ENCODE data around the gene CBX3.

CBX3 gene

GRCh38 chr7:26213807-26214515 is 12.4 kb downstream of the CBX3 start:
- TF ChIP-seq ZFP3 (CRISPR knock-in tag; IDR thresholded peaks at IDR 0.05) (no peak), OSR1 (CRISPR knock-in tag; IDR thresholded peaks at IDR 0.05) (no peak), ZNF8 (CRISPR knock-in tag; IDR thresholded peaks at IDR 0.05) (no peak), ZNF565 (CRISPR knock-in tag; conservative IDR thresholded peaks at IDR 0.05; ENCODE audit: low read depth) (no peak), ARNTL (CRISPR knock-in tag; IDR thresholded peaks at IDR 0.05; ENCODE audit: borderline replicate concordance, low read depth) (no peak), POU6F1 (CRISPR knock-in tag; IDR thresholded peaks at IDR 0.05; ENCODE audit: borderline replicate concordance, low read depth) (no peak), SNAI2 (CRISPR knock-in tag; IDR thresholded peaks at IDR 0.05) (no peak), TCF4 (CRISPR knock-in tag; IDR thresholded peaks at IDR 0.05; ENCODE audit: borderline replicate concordance) (no peak), ZC3H10 (CRISPR knock-in tag; IDR thresholded peaks at IDR 0.05) (no peak), TOX (CRISPR knock-in tag; IDR thresholded peaks at IDR 0.05; ENCODE audit: borderline replicate concordance) (no peak), PPARA (CRISPR knock-in tag; IDR thresholded peaks at IDR 0.05; ENCODE audit: borderline replicate concordance) (no peak), CSRNP3 (CRISPR knock-in tag; IDR thresholded peaks at IDR 0.05) (no peak), GLIS3 (CRISPR knock-in tag; IDR thresholded peaks at IDR 0.05) (no peak), ZFP30 (CRISPR knock-in tag; IDR thresholded peaks at IDR 0.05) (no peak)
- no peak; the same call in 2 of the 3 replicates for ATAC-seq

GRCh38 chr7:26216049-26216448 is 14.5 kb downstream of the CBX3 start:
- peak; percentile 19; the same call in 1 of the 3 replicates for ATAC-seq
- TF ChIP-seq GLIS3 (CRISPR knock-in tag; IDR thresholded peaks at IDR 0.05) = no peak
- no peak for TF ChIP-seq ZNF8 (CRISPR knock-in tag; IDR thresholded peaks at IDR 0.05)
- no peak for TF ChIP-seq TSHZ2 (CRISPR knock-in tag; IDR thresholded peaks at IDR 0.05)
- no peak for TF ChIP-seq PPARA (CRISPR knock-in tag; IDR thresholded peaks at IDR 0.05; ENCODE audit: borderline replicate concordance)
- TF ChIP-seq ZNF565 (CRISPR knock-in tag; conservative IDR thresholded peaks at IDR 0.05; ENCODE audit: low read depth) = no peak
- no peak for TF ChIP-seq ZNF70 (CRISPR knock-in tag; IDR thresholded peaks at IDR 0.05)
- no peak for TF ChIP-seq CREB5 (CRISPR knock-in tag; IDR thresholded peaks at IDR 0.05; ENCODE audit: low read depth)
- no peak for TF ChIP-seq ARNTL (CRISPR knock-in tag; IDR thresholded peaks at IDR 0.05; ENCODE audit: borderline replicate concordance, low read depth)
- no peak for TF ChIP-seq SNAI2 (CRISPR knock-in tag; IDR thresholded peaks at IDR 0.05)
- TF ChIP-seq ZC3H10 (CRISPR knock-in tag; IDR thresholded peaks at IDR 0.05) = no peak
- TF ChIP-seq PATZ1 (CRISPR knock-in tag; IDR thresholded peaks at IDR 0.05; ENCODE audit: borderline replicate concordance) = no peak
- no peak for TF ChIP-seq RARB (CRISPR knock-in tag; IDR thresholded peaks at IDR 0.05)
- no peak for TF ChIP-seq ESRRG (CRISPR knock-in tag; IDR thresholded peaks at IDR 0.05)
- no peak for TF ChIP-seq CSDC2 (CRISPR knock-in tag; IDR thresholded peaks at IDR 0.05)
- no peak for TF ChIP-seq CSRNP3 (CRISPR knock-in tag; IDR thresholded peaks at IDR 0.05)
- no peak for TF ChIP-seq TCF4 (CRISPR knock-in tag; IDR thresholded peaks at IDR 0.05; ENCODE audit: borderline replicate concordance)
- TF ChIP-seq ZFP30 (CRISPR knock-in tag; IDR thresholded peaks at IDR 0.05) = no peak
- no peak for TF ChIP-seq ISL1 (CRISPR knock-in tag; IDR thresholded peaks at IDR 0.05)
- no peak for TF ChIP-seq ZFP3 (CRISPR knock-in tag; IDR thresholded peaks at IDR 0.05)
- TF ChIP-seq BACH2 (CRISPR knock-in tag; IDR thresholded peaks at IDR 0.05; ENCODE audit: borderline replicate concordance) = no peak

Measured in SK-N-SH treated with all-trans-retinoic acid at 6 μM for 48 hours (cell line).